H9 (cell line): ENCODE measurements around the gene NXPH1. TPM values are rescaled to one million over a fixed set of nuclear protein-coding genes. Genes with fewer than 3 reads are reported as not detected.

Experiments used
- DNase-seq: peaks from one replicate; pipeline ENCODE4 v3.0.0-alpha.2; 2017
- H2AFZ ChIP-seq: one replicate; pipeline ENCODE4 v1.6.1; 2013; ENCODE audit warnings: mild to moderate bottlenecking, low read length, control low read depth, moderate library complexity
- H2AK5ac ChIP-seq: 2 replicates; pipeline ENCODE4 v1.6.1; 2013; ENCODE audit warnings: low read length, control low read depth, mixed read lengths; ENCODE audit not compliant: insufficient read length
- H2BK120ac ChIP-seq: one replicate; pipeline ENCODE4 v1.6.1; 2013; ENCODE audit warnings: low read depth, mild to moderate bottlenecking, low read length, control low read depth, inconsistent platforms; ENCODE audit not compliant: poor library complexity, severe bottlenecking
- H2BK12ac ChIP-seq: 2 replicates; pipeline ENCODE4 v1.6.1; 2013; ENCODE audit warnings: low read length, control low read depth, mixed read lengths, low read depth; ENCODE audit not compliant: insufficient read length
- H2BK15ac ChIP-seq: 2 replicates; pipeline ENCODE4 v1.6.1; 2013; ENCODE audit warnings: low read depth, low read length, control low read depth
- H2BK20ac ChIP-seq: one replicate; pipeline ENCODE4 v1.6.1; 2013; ENCODE audit warnings: low read depth, mild to moderate bottlenecking, low read length, control low read depth, inconsistent platforms; ENCODE audit not compliant: poor library complexity, severe bottlenecking
- H2BK5ac ChIP-seq: 2 replicates; pipeline ENCODE4 v1.6.1; 2013; ENCODE audit warnings: low read length, control low read depth, mixed read lengths; ENCODE audit not compliant: insufficient read length
- H3K14ac ChIP-seq: 2 replicates; pipeline ENCODE4 v1.6.1; 2013; ENCODE audit warnings: low read length, control low read depth; ENCODE audit not compliant: insufficient read depth
- H3K18ac ChIP-seq: 2 replicates; pipeline ENCODE4 v1.6.1; 2013; ENCODE audit warnings: low read depth, mild to moderate bottlenecking, mixed read lengths, low read length, control low read depth; ENCODE audit not compliant: insufficient read length
- H3K23ac ChIP-seq: 2 replicates; pipeline ENCODE4 v1.6.1; 2013; ENCODE audit warnings: low read length, control low read depth, mixed read lengths, low read depth; ENCODE audit not compliant: insufficient read length
- H3K23me2 ChIP-seq: 2 replicates; pipeline ENCODE4 v1.6.1; 2013; ENCODE audit warnings: low read depth, mild to moderate bottlenecking, mixed read lengths, low read length, control low read depth; ENCODE audit not compliant: insufficient read length, poor library complexity, severe bottlenecking
- H3K27ac ChIP-seq: 2 replicates; pipeline ENCODE4 v1.5.1; 2013; ENCODE audit warnings: low read length, control low read depth, mixed read lengths, low read depth; ENCODE audit not compliant: insufficient read length
- H3K27me3 ChIP-seq: 2 replicates; pipeline ENCODE4 v1.6.1; 2013; ENCODE audit warnings: low read length, control low read depth, inconsistent platforms; ENCODE audit not compliant: insufficient read depth
- H3K4ac ChIP-seq: 2 replicates; pipeline ENCODE4 v1.6.1; 2013; ENCODE audit warnings: low read depth, mild to moderate bottlenecking, control low read depth, inconsistent platforms, low read length, moderate library complexity
- H3K4me1 ChIP-seq: 2 replicates; pipeline ENCODE4 v1.6.1; 2013; ENCODE audit warnings: low read length, control low read depth, inconsistent platforms; ENCODE audit not compliant: insufficient read depth
- H3K4me2 ChIP-seq: 2 replicates; pipeline ENCODE4 v1.6.1; 2013; ENCODE audit warnings: low read length, control low read depth, mixed read lengths; ENCODE audit not compliant: insufficient read length, insufficient read depth
- H3K56ac ChIP-seq: 2 replicates; pipeline ENCODE4 v1.6.1; 2013; ENCODE audit warnings: low read depth, mild to moderate bottlenecking, mixed read lengths, low read length, control low read depth; ENCODE audit not compliant: insufficient read length
- H3K79me1 ChIP-seq: 2 replicates; pipeline ENCODE4 v1.6.1; 2013; ENCODE audit warnings: low read depth, mild to moderate bottlenecking, moderate library complexity, low read length, control low read depth, inconsistent platforms; ENCODE audit not compliant: insufficient read depth, poor library complexity, severe bottlenecking
- H3K79me2 ChIP-seq: 2 replicates; pipeline ENCODE4 v1.6.1; 2013; ENCODE audit warnings: low read length, control low read depth, inconsistent platforms; ENCODE audit not compliant: insufficient read depth
- H3K9ac ChIP-seq: 2 replicates; pipeline ENCODE4 v1.6.1; 2013; ENCODE audit warnings: low read length, control low read depth, mixed read lengths; ENCODE audit not compliant: insufficient read length; ENCODE audit errors: extremely low read depth
- H3K9me3 ChIP-seq: one replicate; pipeline ENCODE4 v1.6.1; 2013; ENCODE audit warnings: low read depth, low read length, inconsistent platforms; ENCODE audit not compliant: control insufficient read depth
- H3T11ph ChIP-seq: one replicate; pipeline ENCODE4 v1.6.1; 2013; ENCODE audit warnings: mild to moderate bottlenecking, low read length, control low read depth, inconsistent platforms
- H4K20me1 ChIP-seq: one replicate; pipeline ENCODE4 v1.6.1; 2013; ENCODE audit not compliant: control insufficient read depth, insufficient read length, insufficient read depth
- H4K5ac ChIP-seq: 2 replicates; pipeline ENCODE4 v1.6.1; 2013; ENCODE audit warnings: low read depth, mild to moderate bottlenecking, mixed read lengths, low read length, control low read depth; ENCODE audit not compliant: insufficient read length
- H4K8ac ChIP-seq: replicated peaks from 2 replicates; pipeline ENCODE4 v1.6.1; 2013; ENCODE audit warnings: low read length, control low read depth, mixed read lengths, low read depth; ENCODE audit not compliant: insufficient read length
- H4K91ac ChIP-seq: 2 replicates; pipeline ENCODE4 v1.6.1; 2013; ENCODE audit warnings: low read depth, mild to moderate bottlenecking, moderate library complexity, mixed read lengths, low read length, control low read depth; ENCODE audit not compliant: insufficient read length
- H3K27ac Mint-ChIP-seq, 3 experiments: 2 replicates in 2 of 3; 3 replicates in 1 of 3; pipeline ENCODE4 v1.8.0; 2020 to 2021; ENCODE audit warnings: mixed read lengths in 3 of 3, mild to moderate bottlenecking in 1 of 3, moderate library complexity in 1 of 3
- H3K27me3 Mint-ChIP-seq: 2 replicates; pipeline ENCODE4 v1.8.0; 2021; ENCODE audit warnings: low read depth, mild to moderate bottlenecking, moderate library complexity, mixed read lengths
- H3K36me3 Mint-ChIP-seq, 3 experiments: 2 replicates in 2 of 3; 3 replicates in 1 of 3; pipeline ENCODE4 v1.8.0; 2020 to 2021; ENCODE audit warnings: low read depth in 3 of 3, mixed read lengths in 3 of 3; ENCODE audit not compliant: insufficient read depth in 1 of 3
- H3K4me1 Mint-ChIP-seq, 2 experiments: 2 replicates each; pipeline ENCODE4 v1.8.0; 2020; ENCODE audit warnings: mixed read lengths in 2 of 2
- H3K4me3 Mint-ChIP-seq, 2 experiments: 2 replicates in 1 of 2; 3 replicates in 1 of 2; pipeline ENCODE4 v1.8.0; 2020 to 2021; ENCODE audit warnings: mild to moderate bottlenecking in 2 of 2, mixed read lengths in 2 of 2, moderate library complexity in 1 of 2
- H3K9me3 Mint-ChIP-seq, 2 experiments: 2 replicates in 1 of 2; 3 replicates in 1 of 2; pipeline ENCODE4 v1.8.0; 2020; ENCODE audit warnings: mild to moderate bottlenecking in 2 of 2, mixed read lengths in 2 of 2, moderate library complexity in 1 of 2
- total RNA-seq: library from RNA; stranded (reverse); gene quantifications from 2 replicates; pipeline ENCODE4 v1.2.1, GENCODE V29; 2021
- TF ChIP-seq, protein P1 (sequence below): fragments of 200-600 bp; sonication (generic); conservative IDR thresholded peaks from 3 replicates; pipeline ENCODE4 v1.8.0; 2021; ENCODE audit warnings: antibody characterized with exemption, mild to moderate bottlenecking

The NXPH1 gene
- total RNA-seq, 1 experiment from 2014 or later, result 0.15 TPM

DNA sequence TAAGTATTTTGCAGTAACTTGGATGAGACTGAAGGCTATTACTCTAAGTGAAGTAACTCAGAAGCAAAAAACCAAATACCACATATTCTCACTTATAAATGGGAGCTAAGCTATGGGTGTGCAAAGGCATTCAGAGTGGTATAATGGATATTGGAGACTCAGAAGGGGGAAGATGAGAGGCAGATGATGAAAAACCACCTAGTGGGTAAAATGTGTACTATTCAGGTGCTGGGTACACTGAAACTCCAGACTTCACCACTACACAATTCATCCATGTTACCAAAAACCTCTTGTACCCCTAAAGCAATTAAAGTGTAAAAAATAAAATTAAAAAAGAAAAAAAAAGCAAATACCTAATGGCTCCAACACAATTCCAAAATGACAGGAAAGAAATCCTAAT, 351.7 kb downstream of the NXPH1 start:
- H3K18ac ChIP-seq, result no peak overlapping the region

More for the DNA sequence above, 351.7 kb downstream of the NXPH1 start:
- Histone ChIP-seq H3K4me1 (no peaks in the 10 kb centered on the region; the same call in 1 of the 2 replicates), H3K9ac (no peak overlapping the region), H3K4me2 (no peak overlapping the region), H2BK5ac (no peak overlapping the region), H4K91ac (no peak overlapping the region), H2AFZ (no peak overlapping the region), H3K27ac (no peak overlapping the region), H3K56ac (no peak overlapping the region), H3K4ac (no peak overlapping the region), H3K79me1 (no peaks in the 10 kb centered on the region), H3K23ac (no peak overlapping the region), H4K20me1 (no peaks in the 10 kb centered on the region), H2BK120ac (no peak overlapping the region), H3K79me2 (no peaks in the 10 kb centered on the region), H4K5ac (no peak overlapping the region), H2AK5ac (no peak overlapping the region), H4K8ac (no peak overlapping the region), H3K9me3 (no peaks in the 10 kb centered on the region), H3K23me2 (no peaks in the 10 kb centered on the region), H2BK12ac (no peak overlapping the region), H2BK20ac (no peak overlapping the region), H3K27me3 (no peaks in the 10 kb centered on the region), H3K14ac (no peak overlapping the region), H3T11ph (no peak overlapping the region), H2BK15ac (no peak overlapping the region)
- no peaks in the 10 kb centered on the region for H3K36me3 Mint-ChIP-seq
- TF ChIP-seq, protein P1, sequence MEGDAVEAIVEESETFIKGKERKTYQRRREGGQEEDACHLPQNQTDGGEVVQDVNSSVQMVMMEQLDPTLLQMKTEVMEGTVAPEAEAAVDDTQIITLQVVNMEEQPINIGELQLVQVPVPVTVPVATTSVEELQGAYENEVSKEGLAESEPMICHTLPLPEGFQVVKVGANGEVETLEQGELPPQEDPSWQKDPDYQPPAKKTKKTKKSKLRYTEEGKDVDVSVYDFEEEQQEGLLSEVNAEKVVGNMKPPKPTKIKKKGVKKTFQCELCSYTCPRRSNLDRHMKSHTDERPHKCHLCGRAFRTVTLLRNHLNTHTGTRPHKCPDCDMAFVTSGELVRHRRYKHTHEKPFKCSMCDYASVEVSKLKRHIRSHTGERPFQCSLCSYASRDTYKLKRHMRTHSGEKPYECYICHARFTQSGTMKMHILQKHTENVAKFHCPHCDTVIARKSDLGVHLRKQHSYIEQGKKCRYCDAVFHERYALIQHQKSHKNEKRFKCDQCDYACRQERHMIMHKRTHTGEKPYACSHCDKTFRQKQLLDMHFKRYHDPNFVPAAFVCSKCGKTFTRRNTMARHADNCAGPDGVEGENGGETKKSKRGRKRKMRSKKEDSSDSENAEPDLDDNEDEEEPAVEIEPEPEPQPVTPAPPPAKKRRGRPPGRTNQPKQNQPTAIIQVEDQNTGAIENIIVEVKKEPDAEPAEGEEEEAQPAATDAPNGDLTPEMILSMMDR, result peak; percentile 47
- H3K9me3 Mint-ChIP-seq, result no peaks in the 10 kb centered on the region
- H3K4me3 Mint-ChIP-seq, result no peak overlapping the region
- H3K27me3 Mint-ChIP-seq, result no peaks in the 10 kb centered on the region
- no peak for DNase-seq
- peaks cover 5 to 8% of the 10 kb centered on the region in 2 experiments for H3K4me1 Mint-ChIP-seq
- no peak overlapping the region for H3K27ac Mint-ChIP-seq
